Psoas muscle (tissue), 8 donors: ENCODE results near the gene ZNF426. TPM values are rescaled to one million over a fixed set of nuclear protein-coding genes. Genes with fewer than 3 reads are reported as not detected.

Experiments
- ATAC-seq, 4 donors: fragments of 200-7000 bp; cut with Tn5 transposase; one replicate each; pipeline ENCODE4 v1.9.1; 2020; ENCODE audit warnings: moderate library complexity in 3 of 4, mild to moderate bottlenecking in 2 of 4
- DNase-seq, 2 donors: peaks; one replicate each; pipeline ENCODE4 v3.0.0-alpha.2; 2020
- H3K27ac ChIP-seq: fragments of 200-600 bp; one replicate; pipeline ENCODE4 v1.8.0; 2022
- H3K27me3 ChIP-seq, 3 donors: fragments of 200-600 bp in 1 of 3; one replicate each; pipeline versions ENCODE4 v1.6.1 to v1.8.0; 2013 to 2022; ENCODE audit warnings: low read length in 2 of 3, mild to moderate bottlenecking in 2 of 3, moderate library complexity in 1 of 3; ENCODE audit not compliant: insufficient read depth in 3 of 3
- H3K36me3 ChIP-seq, 2 donors: fragments of 200-600 bp in 1 of 2; one replicate each; pipeline versions ENCODE4 v1.6.1 to v1.8.0; 2013 to 2022; ENCODE audit warnings: low read depth in 1 of 2, mild to moderate bottlenecking in 1 of 2, moderate library complexity in 1 of 2; ENCODE audit not compliant: insufficient read depth in 1 of 2
- H3K4me1 ChIP-seq: fragments of 200-600 bp; one replicate; pipeline ENCODE4 v1.8.0; 2022
- H3K4me3 ChIP-seq: fragments of 200-600 bp; one replicate; pipeline ENCODE4 v1.8.0; 2022; ENCODE audit warnings: mild to moderate bottlenecking
- H3K9me3 ChIP-seq: fragments of 200-600 bp; one replicate; pipeline ENCODE4 v1.8.0; 2022
- WGBS, 3 donors: extraction: QIAGEN DNeasy Blood & Tissue Kit; methylation state at CpG; one replicate each; pipeline versions ENCODE4 v1.1.6 to v1.1.7; 2013; 5-methylcytosine and 5-hydroxymethylcytosine counted together
- intact Hi-C, 2 donors: fragments of 100-400 bp; cut with DNase I; formaldehyde crosslinking; loops; one replicate each; pipeline versions ENCODE4 v1.11.0 to v1.14.2; 2022
- polyA plus RNA-seq, 3 donors: library from polyadenylated mRNA; stranded (reverse); fragments of 200-250 nt; gene quantifications; one replicate each; pipeline ENCODE4 v1.2.3, GENCODE V29; 2013
- total RNA-seq, 4 donors: library from RNA; stranded (reverse); fragmentation: NEBNext Ultra II Directional in 2 of 4; extraction: Animal tissue kit (Norgen Biotek cat#: 25700) in 2 of 4; gene quantifications; one replicate each; pipeline versions ENCODE4 v1.2.1 to v1.2.4, GENCODE V29; 2021 to 2023
- TF ChIP-seq, protein P1 (sequence below): fragments of 200-600 bp; IDR thresholded peaks from one replicate; pipeline ENCODE4 v1.8.0; 2022; ENCODE audit warnings: antibody characterized with exemption
- donor health status: healthy with polysubstance abuse.
- donor health status: DM: no; HTN: no; CAD: no; lungs with moderate emphysema.
- donor health status: Bipolar disorder and iron deficiency.
- donor health status: healthy.
- donor health status: DM: yes; HTN: yes; CAD: no.
- donor health status: DM: no; HTN: no; CAD: no.
- donor health status: DM: no; HTN: no; CAD: no.
- donor health status: DM: yes; HTN: yes; CAD: no.

Gene ZNF426
- total and polyA plus RNA-seq, 7 donors: 2.1 to 12.3 (median 6.2) TPM

DNA sequence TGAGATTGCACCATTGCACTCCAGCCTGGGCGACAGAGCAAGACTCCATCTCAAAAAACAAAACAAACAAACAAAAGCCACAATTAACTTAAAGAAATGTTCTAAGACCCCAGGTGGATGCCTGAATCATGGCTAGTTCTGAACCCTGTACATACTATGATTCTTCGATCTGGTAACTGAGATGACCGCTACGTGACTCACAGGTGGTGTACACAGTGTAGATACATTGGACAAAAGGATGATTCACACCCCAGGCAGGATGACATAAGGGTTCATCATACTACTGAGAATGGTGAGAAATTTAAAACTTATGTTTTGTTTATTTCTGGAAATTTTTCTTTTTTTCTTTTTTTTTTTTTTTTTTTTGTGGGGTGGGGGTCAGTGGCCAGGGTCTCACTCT is 6.5 kb downstream of the ZNF426 start:
- 96 to 99% (median 98%) methylated on average over 4 of the region's 4 CpGs for WGBS, 3 donors
- intact Hi-C loops: no loop called here

DNA sequence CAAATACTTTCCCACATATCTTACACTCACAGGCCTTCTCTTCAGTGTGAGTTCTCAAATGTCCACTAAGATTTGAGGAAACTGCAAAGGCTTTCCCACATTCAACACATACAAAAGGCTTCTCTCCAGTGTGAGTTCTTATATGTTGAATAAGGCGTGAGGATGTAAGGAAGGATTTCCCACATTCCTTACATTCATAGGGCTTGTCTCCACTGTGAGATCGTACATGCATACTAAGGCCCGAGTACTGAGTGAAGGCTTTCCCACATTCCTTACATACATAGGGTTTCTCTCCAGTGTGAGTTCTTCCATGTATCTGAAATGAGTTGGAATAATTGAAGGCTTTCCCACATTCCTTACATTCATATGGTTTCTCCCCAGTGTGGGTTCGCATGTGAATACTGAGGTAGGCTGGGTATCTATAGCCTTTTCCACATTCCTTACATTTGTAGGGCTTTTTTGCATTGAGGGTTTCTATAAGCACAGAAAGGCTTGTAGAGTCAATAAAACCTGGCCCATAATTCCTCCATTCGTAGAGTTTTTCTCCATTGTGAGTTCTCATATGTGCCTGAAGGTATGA is 9.6 kb downstream of the ZNF426 start:
- intact Hi-C loops: no loop called here
- 97 to 98% (median 98%) methylated on average over 5 of the region's 5 CpGs for WGBS, 3 donors
- Histone ChIP-seq H3K4me3 (no peak overlapping the region), H3K27ac (no peak overlapping the region), H3K9me3 (peaks cover 93% of the 10 kb centered on the region), H3K4me1 (no peaks in the 10 kb centered on the region), H3K27me3 (no peaks in the 10 kb centered on the region), H3K36me3 (peaks cover 68 to 79% of the 10 kb centered on the region in 2 donors)
- TF ChIP-seq, protein P1, sequence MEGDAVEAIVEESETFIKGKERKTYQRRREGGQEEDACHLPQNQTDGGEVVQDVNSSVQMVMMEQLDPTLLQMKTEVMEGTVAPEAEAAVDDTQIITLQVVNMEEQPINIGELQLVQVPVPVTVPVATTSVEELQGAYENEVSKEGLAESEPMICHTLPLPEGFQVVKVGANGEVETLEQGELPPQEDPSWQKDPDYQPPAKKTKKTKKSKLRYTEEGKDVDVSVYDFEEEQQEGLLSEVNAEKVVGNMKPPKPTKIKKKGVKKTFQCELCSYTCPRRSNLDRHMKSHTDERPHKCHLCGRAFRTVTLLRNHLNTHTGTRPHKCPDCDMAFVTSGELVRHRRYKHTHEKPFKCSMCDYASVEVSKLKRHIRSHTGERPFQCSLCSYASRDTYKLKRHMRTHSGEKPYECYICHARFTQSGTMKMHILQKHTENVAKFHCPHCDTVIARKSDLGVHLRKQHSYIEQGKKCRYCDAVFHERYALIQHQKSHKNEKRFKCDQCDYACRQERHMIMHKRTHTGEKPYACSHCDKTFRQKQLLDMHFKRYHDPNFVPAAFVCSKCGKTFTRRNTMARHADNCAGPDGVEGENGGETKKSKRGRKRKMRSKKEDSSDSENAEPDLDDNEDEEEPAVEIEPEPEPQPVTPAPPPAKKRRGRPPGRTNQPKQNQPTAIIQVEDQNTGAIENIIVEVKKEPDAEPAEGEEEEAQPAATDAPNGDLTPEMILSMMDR: no peak
- DNase-seq: no peak
- no peak for ATAC-seq

More for the DNA sequence above, 6.5 kb downstream of the ZNF426 start:
- TF ChIP-seq, protein P1: no peak
- Histone ChIP-seq H3K4me1 (peaks cover 5% of the 10 kb centered on the region), H3K27me3 (no peaks in the 10 kb centered on the region), H3K9me3 (peaks cover 76% of the 10 kb centered on the region), H3K4me3 (no peak overlapping the region), H3K36me3 (peaks cover 75 to 97% of the 10 kb centered on the region in 2 donors), H3K27ac (no peak overlapping the region)
- no peak for DNase-seq
- ATAC-seq: no peak

DNA sequence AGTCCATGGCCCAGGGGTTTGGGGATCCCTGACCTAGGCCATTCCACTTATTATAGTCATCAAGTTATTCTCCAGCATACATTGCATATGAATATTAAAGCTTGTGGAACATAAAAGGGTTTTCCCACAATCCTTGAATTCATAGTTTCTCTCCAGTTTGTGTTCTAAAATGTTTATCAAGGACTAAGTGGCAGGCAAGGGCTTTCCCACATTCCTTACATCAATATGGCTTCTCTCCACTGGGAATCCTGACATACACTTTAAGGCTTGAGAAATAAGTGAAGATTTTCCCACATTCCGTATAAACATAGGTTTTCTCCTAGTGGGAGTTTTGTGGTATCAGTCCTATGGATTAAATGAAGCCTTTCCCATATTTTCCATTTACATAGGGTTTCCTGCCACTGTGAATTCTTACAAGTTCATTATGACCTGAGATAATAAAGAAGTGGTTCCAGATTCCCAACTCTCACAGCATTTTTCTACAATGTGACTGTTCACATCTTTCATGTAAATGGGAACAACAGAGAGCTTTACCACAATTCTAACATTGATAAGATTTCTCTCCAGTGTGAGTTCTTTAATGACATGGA is 14.5 kb downstream of the ZNF426 start:
- no peaks in the 10 kb centered on the region for H3K4me1 ChIP-seq
- H3K27me3 ChIP-seq: no peaks in the 10 kb centered on the region
- TF ChIP-seq, protein P1: no peak
- ATAC-seq (no peak), DNase-seq (no peak)
- no peak overlapping the region for H3K4me3 ChIP-seq
- intact Hi-C loops: no loop called here
- peaks cover 95% of the 10 kb centered on the region for H3K9me3 ChIP-seq
- 96 to 100% (median 100%) methylated on average over 1 of the region's 1 CpG for WGBS, 3 donors
- H3K27ac ChIP-seq: no peak overlapping the region
- peaks cover 26 to 30% of the 10 kb centered on the region in 2 donors for H3K36me3 ChIP-seq

DNA sequence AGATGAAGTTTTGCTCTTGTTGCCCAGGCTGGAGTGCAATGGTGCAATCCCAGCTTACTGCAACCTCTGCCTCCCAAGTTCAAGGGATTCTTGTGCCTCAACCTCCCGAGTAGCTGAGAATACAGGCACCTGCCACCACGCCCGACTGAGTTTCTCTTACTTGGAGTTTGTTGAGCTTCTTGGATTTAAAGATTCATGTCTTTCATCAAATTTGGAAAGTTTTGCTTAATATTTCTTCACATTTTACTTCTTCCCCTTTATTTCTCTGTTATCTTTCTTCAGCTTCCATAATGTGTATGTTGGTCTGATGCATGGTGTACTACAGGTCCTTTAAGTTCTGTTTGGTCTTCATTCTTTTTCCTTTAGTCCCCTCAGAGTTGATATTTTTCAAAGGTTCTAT is 31.2 kb downstream of the ZNF426 start:
- no peak for ATAC-seq
- DNase-seq: no peak
- intact Hi-C loops: no loop called here
- no peak overlapping the region for H3K27ac ChIP-seq
- 76 to 87% (median 82%) methylated on average over 3 of the region's 3 CpGs for WGBS, 3 donors
- no peaks in the 10 kb centered on the region for H3K36me3 ChIP-seq
- H3K4me1 ChIP-seq: no peaks in the 10 kb centered on the region
- peaks cover 39% of the 10 kb centered on the region for H3K9me3 ChIP-seq
- TF ChIP-seq, protein P1: no peak
- no peak overlapping the region for H3K4me3 ChIP-seq
- no peaks in the 10 kb centered on the region for H3K27me3 ChIP-seq
